Mesodermal cell (in vitro differentiated cells): ENCODE measurements around the gene A4GNT.
"Not testable (repeated sequence)": the region's sequence is repeated elsewhere in the genome, so short reads cannot be mapped to it uniquely, and the experiment has no call there.

Source experiments
- H3K27ac ChIP-seq: 2 replicates; pipeline ENCODE4 v1.7.0; 2013; ENCODE audit warnings: mild to moderate bottlenecking, low read depth, low read length, moderate library complexity; ENCODE audit not compliant: severe bottlenecking
- H3K36me3 ChIP-seq: 2 replicates; pipeline ENCODE4 v1.7.1; 2013; ENCODE audit warnings: mild to moderate bottlenecking, low read length, moderate library complexity; ENCODE audit not compliant: control insufficient read depth, insufficient read depth
- H3K4me1 ChIP-seq: one replicate; pipeline ENCODE4 v1.7.1; 2013; ENCODE audit warnings: mild to moderate bottlenecking, low read length; ENCODE audit not compliant: insufficient read depth, control insufficient read depth, poor library complexity, severe bottlenecking
- H3K4me3 ChIP-seq: 2 replicates; pipeline ENCODE4 v1.7.0; 2013; ENCODE audit warnings: low read length, control low read depth, mild to moderate bottlenecking; ENCODE audit not compliant: insufficient read depth, poor library complexity, severe bottlenecking; ENCODE audit errors: extremely low read depth
- H3K9me3 ChIP-seq: 2 replicates; pipeline ENCODE4 v1.7.1; 2013; ENCODE audit warnings: mild to moderate bottlenecking, low read length, moderate library complexity; ENCODE audit not compliant: control insufficient read depth
- WGBS, 2 experiments: methylation state at CpG; one replicate each; pipeline ENCODE4 v1.1.5; 2013; ENCODE audit warnings: missing lambda C conversion rate in 2 of 2; ENCODE audit not compliant: insufficient coverage in 2 of 2; 5-methylcytosine and 5-hydroxymethylcytosine counted together

Gene A4GNT

DNA sequence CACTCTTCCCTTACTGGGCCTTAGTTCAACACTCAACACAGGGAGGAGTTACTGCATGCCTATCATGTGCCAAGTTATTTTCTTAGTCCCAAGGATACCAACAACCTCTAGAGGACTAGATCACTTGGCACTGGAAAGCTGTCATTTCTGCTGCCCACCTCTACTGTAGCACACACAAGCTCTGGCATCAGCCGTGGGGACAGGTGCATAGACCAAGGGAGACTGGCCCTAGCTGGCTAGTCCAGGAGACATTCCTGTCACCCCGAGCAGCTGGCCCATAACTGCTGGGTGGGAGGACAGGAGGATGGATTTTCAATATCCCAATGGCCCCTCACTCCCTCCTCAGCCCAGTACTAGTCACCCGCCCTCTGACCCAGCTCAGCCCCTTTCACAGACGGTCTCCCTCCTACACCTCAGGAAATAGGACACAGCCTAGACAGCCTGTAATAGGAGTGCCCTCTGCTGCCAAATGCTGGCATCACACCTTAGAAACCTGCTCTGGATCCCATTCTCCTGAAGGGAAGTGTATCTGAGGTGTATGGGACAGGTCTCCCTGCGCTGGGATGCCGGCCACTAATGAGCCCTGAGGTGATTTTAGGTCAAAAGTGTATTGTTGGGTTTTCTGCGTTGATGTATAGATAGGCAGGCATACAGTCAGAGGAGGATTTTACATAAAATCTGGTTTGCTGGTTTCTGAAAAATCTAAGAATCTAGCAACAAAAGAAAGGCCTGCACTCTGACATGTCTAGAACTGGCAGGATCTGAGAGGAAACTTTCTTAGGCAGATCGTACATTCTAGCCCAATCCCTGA is 13.4 kb downstream of the A4GNT start:
- H3K9me3 ChIP-seq: peaks cover 6% of the 10 kb centered on the region
- no peak overlapping the region for H3K4me3 ChIP-seq
- H3K27ac ChIP-seq: no peak overlapping the region
- 33 to 41% methylated on average over 5 to 7 of the region's 8 CpGs for WGBS, 2 experiments
- H3K4me1 ChIP-seq: peaks cover 12% of the 10 kb centered on the region
- no peaks in the 10 kb centered on the region for H3K36me3 ChIP-seq

DNA sequence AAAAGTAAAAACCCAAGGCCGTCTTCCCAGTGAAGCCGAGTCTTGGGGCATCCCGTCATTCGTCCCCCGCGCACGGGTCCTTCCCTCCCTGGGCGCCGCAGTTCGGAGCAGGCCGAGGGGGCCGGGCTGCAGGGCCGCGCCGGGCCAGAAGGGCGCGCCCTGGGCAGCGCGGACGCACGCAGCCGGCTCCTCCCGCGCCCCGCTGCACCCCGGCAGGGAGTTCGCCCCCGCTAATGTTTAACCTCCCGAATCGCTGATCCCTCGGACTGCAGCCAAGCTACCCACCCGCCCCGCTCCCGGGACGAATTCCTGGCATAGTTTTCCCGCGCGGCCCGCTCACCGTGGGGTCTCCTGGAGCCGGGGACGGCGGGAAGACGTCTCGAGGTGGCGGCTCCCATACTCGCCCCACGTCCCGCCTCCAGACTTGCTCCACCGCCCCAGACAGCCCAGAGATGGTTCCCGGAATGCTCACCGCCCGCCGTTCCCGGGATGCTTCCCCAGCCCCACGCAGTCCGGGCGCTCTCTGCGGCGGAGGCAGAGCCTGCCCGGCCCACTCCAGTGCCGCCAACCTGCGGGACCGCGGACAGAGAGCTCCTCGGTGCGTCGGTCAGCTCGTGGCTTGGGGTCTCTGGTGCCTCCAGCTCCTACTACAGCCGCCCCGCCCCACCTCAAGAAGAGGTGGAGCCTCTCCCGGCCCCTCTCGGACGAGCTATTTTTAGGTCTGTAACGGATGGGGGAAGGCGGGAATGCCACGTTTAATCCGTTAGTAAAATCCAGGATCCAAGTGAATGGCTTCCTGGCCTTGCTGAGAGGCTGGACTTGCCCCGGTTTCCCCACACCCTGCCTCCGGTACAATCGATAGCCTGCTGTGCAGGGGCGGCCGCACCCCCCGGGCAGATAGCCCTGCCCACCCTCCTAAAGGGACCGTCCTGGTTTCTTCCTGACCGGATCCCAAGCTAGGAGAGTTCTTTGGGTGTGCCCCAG is 16.9 kb downstream of the A4GNT start, which contains the start of gene DZIP1L:
Gene DZIP1L (minus strand): TSS at position 621 of the 984 bp plus-strand sequence. CDS start 11,637 bp downstream, outside the sequence.
- H3K36me3 ChIP-seq: peaks cover 17% of the 10 kb centered on the region
- peak within 1 kb of the TSS; percentile 91 for H3K4me3 ChIP-seq
- peaks cover 4% of the 10 kb centered on the region for H3K9me3 ChIP-seq
- 0% methylated on average over 47 to 64 of the region's 86 CpGs for WGBS, 2 experiments
- peak within 1 kb of the TSS; percentile 93 for H3K27ac ChIP-seq
- H3K4me1 ChIP-seq: peaks cover 28% of the 10 kb centered on the region

DNA sequence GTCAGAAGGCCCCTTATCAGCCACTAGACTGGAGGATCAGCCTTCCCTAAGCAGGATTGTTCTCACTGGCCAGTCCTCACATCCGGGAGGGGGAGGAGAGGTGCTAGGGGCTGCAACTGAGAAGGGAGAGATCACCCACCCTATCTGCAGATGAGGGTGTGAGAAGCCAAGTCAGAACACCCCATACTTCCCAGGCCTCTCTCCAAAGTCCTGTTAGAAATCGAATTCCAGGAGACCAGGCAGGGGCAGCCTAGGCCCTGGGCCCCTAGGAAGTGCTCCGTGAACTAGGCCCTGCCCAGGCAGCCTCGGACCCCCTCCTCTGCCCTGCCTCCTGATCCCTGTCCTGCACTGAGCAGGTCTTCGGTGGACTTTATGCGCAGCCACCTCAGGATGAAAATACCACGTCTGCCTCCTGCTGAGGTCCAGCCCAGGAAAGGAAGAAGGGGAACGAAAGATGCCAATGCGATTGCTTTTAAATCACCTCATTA is 17.7 kb downstream of the A4GNT start:
- Histone ChIP-seq H3K4me1 (peaks cover 28% of the 10 kb centered on the region), H3K4me3 (peak overlapping the region; percentile 91), H3K9me3 (peaks cover 4% of the 10 kb centered on the region), H3K36me3 (peaks cover 20% of the 10 kb centered on the region), H3K27ac (peak overlapping the region; percentile 93)
- WGBS, 2 experiments: 0% methylated on average over 3 to 6 of the region's 9 CpGs

- Histone ChIP-seq H3K4me3 (no peak overlapping the region), H3K36me3 (peaks cover 27% of the 10 kb centered on the region), H3K9me3 (peaks cover 4% of the 10 kb centered on the region), H3K27ac (peak overlapping the region; percentile 16), H3K4me1 (peaks cover 28% of the 10 kb centered on the region)
- WGBS, 2 experiments: 38 to 40% methylated on average over 1 of the region's 1 CpG
Observed at GRCh38 chr3:138113326-138113725, 18.9 kb downstream of the A4GNT start.

- peaks cover 28% of the 10 kb centered on the region for H3K4me1 ChIP-seq
- H3K36me3 ChIP-seq: peaks cover 35% of the 10 kb centered on the region
- WGBS, 2 experiments: 89 to 95% methylated on average over 7 to 8 of the region's 8 CpGs
- no peak overlapping the region for H3K4me3 ChIP-seq
- H3K9me3 ChIP-seq: peaks cover 3% of the 10 kb centered on the region
- no peak overlapping the region for H3K27ac ChIP-seq
Observed at GRCh38 chr3:138112362-138112761, 19.8 kb downstream of the A4GNT start.

- H3K27ac ChIP-seq: no peak overlapping the region
- peaks cover 59% of the 10 kb centered on the region for H3K36me3 ChIP-seq
- H3K4me1 ChIP-seq: no peaks in the 10 kb centered on the region
- H3K9me3 ChIP-seq: no peaks in the 10 kb centered on the region
- no peak overlapping the region for H3K4me3 ChIP-seq
- WGBS, 2 experiments: no CpG with 5 or more reads among the region's 1 CpG
Observed at GRCh38 chr3:138105598-138105997, 26.6 kb downstream of the A4GNT start.

- peaks cover 64% of the 10 kb centered on the region for H3K36me3 ChIP-seq
- H3K27ac ChIP-seq: no peak overlapping the region
- H3K4me3 ChIP-seq: no peak overlapping the region
- H3K9me3 ChIP-seq: no peaks in the 10 kb centered on the region
- no peaks in the 10 kb centered on the region for H3K4me1 ChIP-seq
- 91 to 97% methylated on average over 19 of the region's 19 CpGs for WGBS, 2 experiments
Observed at GRCh38 chr3:138103466-138103865, 28.7 kb downstream of the A4GNT start.

DNA sequence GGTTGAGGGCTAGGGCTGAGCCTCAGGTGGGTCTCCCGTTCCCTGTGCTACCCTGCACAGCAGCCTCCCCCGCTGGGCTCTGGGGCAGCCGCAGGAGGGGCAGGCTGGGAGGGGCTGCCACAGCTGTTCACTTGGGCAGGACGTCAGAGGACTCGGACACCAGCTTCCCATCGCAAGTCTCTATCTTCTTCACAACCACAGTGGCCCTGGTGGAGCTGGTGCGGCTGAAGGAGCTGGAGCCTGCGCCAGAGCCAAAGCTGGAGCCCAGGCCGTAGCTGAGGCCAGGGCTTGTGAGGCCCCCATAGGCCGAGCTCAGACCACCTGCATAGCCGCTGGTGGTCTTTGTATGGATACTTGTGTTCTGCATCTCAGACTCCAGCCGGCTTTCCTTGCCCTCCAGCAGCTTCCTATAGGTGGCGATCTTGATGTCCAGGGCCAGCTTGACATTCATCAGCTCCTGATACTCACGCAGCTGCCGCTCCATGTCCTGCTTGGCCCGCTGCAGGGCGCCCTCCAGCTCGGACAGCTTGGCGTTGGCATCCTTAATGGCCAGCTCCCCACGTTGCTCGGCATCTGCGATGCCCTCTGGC is 30.7 kb downstream of the A4GNT start:
- peaks cover 67% of the 10 kb centered on the region for H3K36me3 ChIP-seq
- WGBS, 2 experiments: 84 to 87% methylated on average over 19 to 21 of the region's 22 CpGs
- not testable (repeated sequence) for H3K4me1 ChIP-seq

GRCh38 chr3:138099417-138099816 is 32.8 kb downstream of the A4GNT start:
- Histone ChIP-seq H3K36me3 (peaks cover 76% of the 10 kb centered on the region), H3K4me1 (no peaks in the 10 kb centered on the region), H3K9me3 (peaks cover 4% of the 10 kb centered on the region), H3K4me3 (no peak overlapping the region), H3K27ac (no peak overlapping the region)

More for the DNA sequence above, 30.7 kb downstream of the A4GNT start:
- H3K27ac ChIP-seq, H3K4me3 ChIP-seq, H3K9me3 ChIP-seq: not testable (repeated sequence)
